ENCODE results near the gene ABTB1. TPM values are rescaled to one million over a fixed set of nuclear protein-coding genes. Genes with fewer than 3 reads are reported as not detected.

ABTB1 gene
- polyA plus RNA-seq, 1 of the 3 experiments (the other 2 are of a cell fraction) = 30.8 TPM

DNA sequence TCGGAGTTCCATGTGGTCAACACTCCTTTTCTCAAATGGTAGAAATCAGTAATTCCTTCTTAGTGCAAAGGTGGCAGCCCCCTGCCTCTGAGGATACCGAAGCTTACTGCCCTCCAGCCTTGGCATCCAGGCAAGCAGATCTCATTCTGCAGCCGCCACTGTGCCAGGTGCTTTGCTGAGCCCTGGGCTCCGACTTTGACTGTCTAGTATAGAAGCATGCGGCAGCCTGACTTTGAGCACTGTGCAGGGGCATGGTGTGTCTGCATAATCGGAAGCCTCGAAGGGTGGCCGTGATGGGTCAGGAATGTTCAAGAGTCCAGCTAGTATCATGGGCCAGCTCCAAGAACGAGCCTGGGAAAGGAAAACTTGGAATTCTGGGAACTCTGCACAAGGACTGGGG is 39.7 kb downstream of the ABTB1 start:
- Histone ChIP-seq H4K20me1 (ENCODE audit: insufficient read depth) (no peaks in the 10 kb centered on the region), H3K27ac (ENCODE audit: low read depth in 2 of 2, low read length in 1 of 2) (no peak overlapping the region), H3K4me2 (no peak overlapping the region), H3K9me3 (no peaks in the 10 kb centered on the region), H3K9me2 (no peaks in the 10 kb centered on the region), H3K9ac (no peak overlapping the region), H3K36me3 (replicated peaks in 1 of 2; ENCODE audit: control insufficient read depth in 1 of 2, insufficient read depth in 2 of 2, low read length in 1 of 2) (no peaks in the 10 kb centered on the region), H3F3A (replicated peaks; ENCODE audit: insufficient read depth) (no peaks in the 10 kb centered on the region), H2AFZ (ENCODE audit: low read depth) (no peak overlapping the region), H3K4me3 (ENCODE audit: low read depth in 2 of 2, low read length in 1 of 2) (no peak overlapping the region), H3K27me3 (ENCODE audit: insufficient read depth) (no peaks in the 10 kb centered on the region), H3K79me2 (ENCODE audit: insufficient read depth) (no peaks in the 10 kb centered on the region), H3K4me1 (ENCODE audit: control insufficient read depth in 1 of 2, insufficient read depth in 2 of 2, low read depth in 1 of 2, low read length in 1 of 2) (peaks cover 0 to 43% of the 10 kb centered on the region in 2 experiments; a peak in 1 of 4 replicates)
- WGBS (ENCODE audit: low lambda C conversion rate) = 93% methylated on average over 8 of the region's 9 CpGs
- ChIA-PET CTCF (interaction anchor here (0.7 kb wide), 1 partner anchor 13 kb away, joined by 3 read pairs; no protein-coding TSS in a partner anchor), POLR2A (no interaction called here)
- no peak for DNase-seq
- no peak for TF ChIP-seq RFX5 (IDR thresholded peaks at IDR 0.05; ENCODE audit: low read length)
- TF ChIP-seq TCF12 (IDR thresholded peaks at IDR 0.05) = no peak
- no peak for TF ChIP-seq FOXM1 (IDR thresholded peaks at IDR 0.05; ENCODE audit: low read depth)
- no peak for TF ChIP-seq SMC3 (IDR thresholded peaks at IDR 0.05; ENCODE audit: low read depth, low read length)
- no peak for TF ChIP-seq POLR2AphosphoS5 (IDR thresholded peaks at IDR 0.05; ENCODE audit: low read depth, low read length)
- no peak for TF ChIP-seq GABPA (IDR thresholded peaks at IDR 0.05; ENCODE audit: low read depth)
- no peak for TF ChIP-seq NRF1 (IDR thresholded peaks at IDR 0.05; ENCODE audit: low read depth, low read length)
- TF ChIP-seq FOXJ3 (CRISPR knock-in tag; IDR thresholded peaks at IDR 0.05) = no peak
- no peak for TF ChIP-seq RXRA (IDR thresholded peaks at IDR 0.05; ENCODE audit: borderline replicate concordance, low read depth)
- no peak for TF ChIP-seq TAF1 (IDR thresholded peaks at IDR 0.05; ENCODE audit: borderline replicate concordance, low read depth, low read length)
- no peak for TF ChIP-seq FOSL2 (IDR thresholded peaks at IDR 0.05; ENCODE audit: borderline replicate concordance, low read depth)

DNA sequence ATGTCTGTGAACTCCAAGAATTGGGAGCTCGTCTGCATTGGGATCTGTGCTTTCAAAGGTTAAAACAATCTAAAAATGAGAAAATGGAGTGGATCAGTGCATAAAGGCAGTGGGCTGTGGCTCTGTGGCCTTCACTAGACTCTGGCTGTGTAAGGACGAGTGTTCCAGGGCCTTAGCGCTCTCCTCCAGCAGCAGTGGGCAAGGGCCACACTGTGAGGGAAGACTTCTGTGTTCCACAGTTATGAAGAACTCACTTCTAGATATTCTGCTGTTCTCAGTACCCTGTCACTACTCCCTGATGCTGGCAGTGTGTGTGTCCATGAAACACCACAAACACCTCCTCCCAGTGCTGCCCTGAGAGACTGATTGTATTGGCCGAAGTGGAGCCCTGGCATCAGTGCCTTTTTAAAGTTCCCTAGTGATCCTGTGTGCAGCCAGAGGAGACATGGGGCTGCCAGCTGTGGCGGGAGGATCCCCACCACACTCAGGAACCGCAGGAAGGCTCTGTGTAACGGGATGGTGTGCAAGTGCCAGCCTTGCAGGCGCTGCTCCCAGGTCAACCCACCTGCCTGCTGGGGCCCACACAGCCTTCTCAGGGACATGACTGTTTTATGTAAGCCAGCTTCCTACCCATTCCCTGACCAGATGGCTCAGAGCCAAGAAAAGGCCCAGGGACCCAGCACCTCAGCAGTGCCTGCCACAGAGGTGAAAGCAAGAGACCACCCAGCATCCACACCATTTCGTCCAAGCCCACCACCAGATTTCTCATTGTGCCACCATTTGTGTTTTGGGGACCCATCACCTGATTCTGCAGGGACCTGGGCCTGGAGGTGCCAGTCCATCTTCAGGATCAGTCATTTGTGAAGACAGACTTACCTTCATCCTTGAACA is 40.4 kb downstream of the ABTB1 start:
- no peak overlapping the region for H2AFZ ChIP-seq (ENCODE audit: low read depth)
- 79% methylated on average over 9 of the region's 9 CpGs for WGBS (ENCODE audit: low lambda C conversion rate)
- H3K4me2 ChIP-seq = no peak overlapping the region
- H3F3A ChIP-seq (replicated peaks; ENCODE audit: insufficient read depth) = no peaks in the 10 kb centered on the region
- DNase-seq = no peak
- no peak overlapping the region for H3K4me3 ChIP-seq (ENCODE audit: low read depth in 2 of 2, low read length in 1 of 2)
- H3K9me2 ChIP-seq = no peaks in the 10 kb centered on the region
- H3K4me1 ChIP-seq (ENCODE audit: control insufficient read depth in 1 of 2, insufficient read depth in 2 of 2, low read depth in 1 of 2, low read length in 1 of 2) = peaks cover 0 to 43% of the 10 kb centered on the region in 2 experiments; a peak in 1 of 4 replicates
- no peak overlapping the region for H3K9ac ChIP-seq
- H3K9me3 ChIP-seq = no peaks in the 10 kb centered on the region
- H3K27ac ChIP-seq (ENCODE audit: low read depth in 2 of 2, low read length in 1 of 2) = no peak overlapping the region; a peak in 1 of 4 replicates
- H3K36me3 ChIP-seq (replicated peaks in 1 of 2; ENCODE audit: control insufficient read depth in 1 of 2, insufficient read depth in 2 of 2, low read length in 1 of 2) = no peaks in the 10 kb centered on the region
- CTCF ChIA-PET = interaction anchor here (0.7 to 1.0 kb wide), 2 partner anchors 14 kb away, joined by 3 to 4 read pairs; no protein-coding TSS in a partner anchor
- no peaks in the 10 kb centered on the region for H4K20me1 ChIP-seq (ENCODE audit: insufficient read depth)
- H3K27me3 ChIP-seq (ENCODE audit: insufficient read depth) = no peaks in the 10 kb centered on the region
- no peaks in the 10 kb centered on the region for H3K79me2 ChIP-seq (ENCODE audit: insufficient read depth)
- POLR2A ChIA-PET = no interaction called here
- TF ChIP-seq GABPA (IDR thresholded peaks at IDR 0.05; ENCODE audit: low read depth) (no peak), FOXJ3 (CRISPR knock-in tag; IDR thresholded peaks at IDR 0.05) (no peak), POLR2AphosphoS5 (IDR thresholded peaks at IDR 0.05; ENCODE audit: low read depth, low read length) (no peak), RXRA (IDR thresholded peaks at IDR 0.05; ENCODE audit: borderline replicate concordance, low read depth) (no peak), FOXM1 (IDR thresholded peaks at IDR 0.05; ENCODE audit: low read depth) (no peak)
- TF ChIP-seq, protein P1, sequence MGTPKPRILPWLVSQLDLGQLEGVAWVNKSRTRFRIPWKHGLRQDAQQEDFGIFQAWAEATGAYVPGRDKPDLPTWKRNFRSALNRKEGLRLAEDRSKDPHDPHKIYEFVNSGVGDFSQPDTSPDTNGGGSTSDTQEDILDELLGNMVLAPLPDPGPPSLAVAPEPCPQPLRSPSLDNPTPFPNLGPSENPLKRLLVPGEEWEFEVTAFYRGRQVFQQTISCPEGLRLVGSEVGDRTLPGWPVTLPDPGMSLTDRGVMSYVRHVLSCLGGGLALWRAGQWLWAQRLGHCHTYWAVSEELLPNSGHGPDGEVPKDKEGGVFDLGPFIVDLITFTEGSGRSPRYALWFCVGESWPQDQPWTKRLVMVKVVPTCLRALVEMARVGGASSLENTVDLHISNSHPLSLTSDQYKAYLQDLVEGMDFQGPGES (IDR thresholded peaks at IDR 0.05; ENCODE audit: low read depth, low read length) = no peak
